GM12891 (cell line): ENCODE data around the gene PIM3.

Experiments
- PAX5 ChIP-seq: IDR thresholded peaks from 2 replicates; pipeline ENCODE4 v1.6.1; 2011; ENCODE audit warnings: low read length, moderate library complexity, mild to moderate bottlenecking; ENCODE audit not compliant: insufficient read depth, severe bottlenecking
- POLR2A ChIP-seq: IDR thresholded peaks from 2 replicates; pipeline ENCODE4 v1.6.1; 2011; ENCODE audit warnings: low read depth, low read length, control low read depth
- POLR2AphosphoS5 ChIP-seq: IDR thresholded peaks from 2 replicates; pipeline ENCODE4 v1.6.1; 2011; ENCODE audit warnings: low read depth, low read length, control low read depth
- TAF1 ChIP-seq: IDR thresholded peaks from 2 replicates; pipeline ENCODE4 v1.6.1; 2011; ENCODE audit warnings: low read depth, low read length, control low read depth

DNA sequence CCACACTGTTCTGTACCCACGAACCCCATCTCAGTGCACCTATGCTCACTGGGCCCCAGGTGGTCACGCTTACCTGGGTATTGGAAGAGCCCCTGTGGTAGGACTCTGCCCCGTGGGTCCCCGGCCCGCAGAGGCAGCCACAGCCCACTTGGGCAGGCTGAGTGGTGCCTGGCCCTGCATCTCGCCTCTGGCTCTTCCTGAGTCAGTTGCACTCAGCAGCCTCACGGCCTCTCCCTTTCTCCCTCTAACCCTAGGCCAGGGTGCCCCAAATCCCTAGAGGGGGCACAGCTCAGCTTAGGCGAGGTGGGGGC lies 32.4 kb upstream of the PIM3 start:
- TF ChIP-seq POLR2A (no peak; the same call in 1 of the 2 replicates), POLR2AphosphoS5 (no peak), TAF1 (no peak), PAX5 (no peak)
